GM23338 (cell line): ENCODE results near the gene CUEDC2. TPM values are rescaled to one million over a fixed set of nuclear protein-coding genes. Genes with fewer than 3 reads are reported as not detected.

Source experiments
- ATAC-seq: fragments of 200-7000 bp; cut with Tn5 transposase; 3 replicates; pipeline ENCODE4 v1.9.1; 2020
- DNase-seq: peaks from one replicate; pipeline ENCODE4 v3.0.0-alpha.2; 2015; ENCODE audit warnings: low spot score
- H2AFZ ChIP-seq: fragments of 200-600 bp; sonication (generic); 2 replicates; pipeline ENCODE4 v1.8.0; 2016; ENCODE audit warnings: antibody characterized with exemption, mild to moderate bottlenecking, moderate library complexity
- H3F3A ChIP-seq: fragments of 200-600 bp; sonication (generic); replicated peaks from 2 replicates; pipeline ENCODE4 v1.8.0; 2017; ENCODE audit warnings: antibody characterized with exemption, mixed run types, low read depth
- H3K27ac ChIP-seq: fragments of 200-600 bp; sonication (generic); 2 replicates; pipeline ENCODE4 v1.6.1; 2016; ENCODE audit warnings: low read depth
- H3K27me3 ChIP-seq: fragments of 200-600 bp; sonication (generic); 2 replicates; pipeline ENCODE4 v1.8.0; 2016; ENCODE audit warnings: mild to moderate bottlenecking, mixed run types, moderate library complexity; ENCODE audit not compliant: insufficient read depth
- H3K36me3 ChIP-seq: fragments of 200-600 bp; sonication (generic); 2 replicates; pipeline ENCODE4 v1.8.0; 2016; ENCODE audit warnings: mild to moderate bottlenecking; ENCODE audit not compliant: insufficient read depth
- H3K4me1 ChIP-seq: fragments of 200-600 bp; sonication (generic); 2 replicates; pipeline ENCODE4 v1.8.0; 2016; ENCODE audit warnings: mild to moderate bottlenecking, moderate library complexity; ENCODE audit not compliant: insufficient read depth
- H3K4me2 ChIP-seq: fragments of 200-600 bp; sonication (generic); 2 replicates; pipeline ENCODE4 v1.7.1; 2017; ENCODE audit warnings: mixed run types
- H3K4me3 ChIP-seq: fragments of 200-600 bp; sonication (generic); 2 replicates; pipeline ENCODE4 v1.6.1; 2016; ENCODE audit warnings: mixed run types
- H3K79me2 ChIP-seq: fragments of 200-600 bp; sonication (generic); replicated peaks from 2 replicates; pipeline ENCODE4 v1.8.0; 2017; ENCODE audit warnings: mild to moderate bottlenecking; ENCODE audit not compliant: insufficient read depth
- H3K9me2 ChIP-seq: fragments of 200-600 bp; sonication (generic); 2 replicates; pipeline ENCODE4 v1.8.0; 2017; ENCODE audit not compliant: insufficient read depth
- H4K20me1 ChIP-seq: fragments of 200-600 bp; sonication (generic); replicated peaks from 2 replicates; pipeline ENCODE4 v1.8.0; 2017; ENCODE audit warnings: mild to moderate bottlenecking; ENCODE audit not compliant: insufficient read depth
- H3K27ac Mint-ChIP-seq: 2 replicates; pipeline ENCODE4 v1.8.0; 2020; ENCODE audit warnings: inconsistent platforms, mild to moderate bottlenecking, moderate library complexity, mixed read lengths
- H3K27me3 Mint-ChIP-seq: 3 replicates; pipeline ENCODE4 v1.8.0; 2022; ENCODE audit warnings: low read depth, mild to moderate bottlenecking, moderate library complexity, mixed read lengths, inconsistent platforms; ENCODE audit not compliant: insufficient read depth, poor library complexity
- H3K36me3 Mint-ChIP-seq: 3 replicates; pipeline ENCODE4 v1.8.0; 2021; ENCODE audit warnings: low read depth, mild to moderate bottlenecking, inconsistent platforms, moderate library complexity, mixed read lengths
- H3K4me1 Mint-ChIP-seq: 3 replicates; pipeline ENCODE4 v1.8.0; 2020; ENCODE audit warnings: mild to moderate bottlenecking, inconsistent platforms, mixed read lengths
- H3K4me3 Mint-ChIP-seq: 3 replicates; pipeline ENCODE4 v1.8.0; 2021; ENCODE audit warnings: moderate library complexity, mild to moderate bottlenecking, inconsistent platforms, mixed read lengths
- H3K9me3 Mint-ChIP-seq: 3 replicates; pipeline ENCODE4 v1.8.0; 2020; ENCODE audit warnings: moderate library complexity, mild to moderate bottlenecking, inconsistent platforms, mixed read lengths
- CREB1 ChIP-seq: fragments of 250-450 bp; sonication (Bioruptor Pico); IDR thresholded peaks from 2 replicates; pipeline ENCODE4 v1.5.0; 2020; ENCODE audit warnings: low read depth, mild to moderate bottlenecking, moderate library complexity
- CTCF ChIP-seq, 2 experiments: fragments of 200-600 bp in 1 of 2; sonication (generic) in 1 of 2; conservative IDR thresholded peaks; 2 replicates each; pipeline versions ENCODE4 v1.5.1 to v1.6.1; 2016 to 2017; ENCODE audit warnings: antibody characterized with exemption in 2 of 2, low read depth in 2 of 2, mild to moderate bottlenecking in 2 of 2, moderate library complexity in 1 of 2
- POLR2AphosphoS5 ChIP-seq: IDR thresholded peaks from 2 replicates; pipeline ENCODE4 v1.6.1; 2016; ENCODE audit warnings: antibody characterized with exemption, low read depth
- ZNF331 ChIP-seq: fragments of 250-450 bp; sonication (Bioruptor Pico); IDR thresholded peaks from 2 replicates; pipeline ENCODE4 v1.5.0; 2020; ENCODE audit warnings: low read depth, mild to moderate bottlenecking, moderate library complexity
- ZNF462 ChIP-seq: fragments of 250-450 bp; sonication (Bioruptor Pico); IDR thresholded peaks from 2 replicates; pipeline ENCODE4 v1.5.0; 2020; ENCODE audit warnings: mild to moderate bottlenecking, moderate library complexity
- polyA plus RNA-seq: library from polyadenylated mRNA; unstranded; fragments of >200 nt; fragmentation: Nextera tagmentation; extraction: Ambion mirVana; gene quantifications from 2 replicates; pipeline ENCODE4 v1.2.1, GENCODE V29; 2016
- total RNA-seq: library from RNA; depleted of rRNA; stranded (reverse); fragments of >200 nt; shearing (Covaris generic); gene quantifications from 2 replicates; pipeline ENCODE4 v1.2.3, GENCODE V29; 2014

The CUEDC2 gene
- total and polyA plus RNA-seq, 2 experiments from 2014 or later = 39.2 to 47.3 TPM

- TF ChIP-seq ZNF462 (no peak), CREB1 (CRISPR knock-in tag) (peak; percentile 70; the same call in 1 of the 2 replicates)
Observed at GRCh38 chr10:102420714-102421506, 11.5 kb downstream of the CUEDC2 start, which contains the start of gene FBXL15 (continued).

GRCh38 chr10:102420181-102420713, 12.1 kb downstream of the CUEDC2 start:
- DNase-seq (no peak), ATAC-seq (no peak)
- Histone ChIP-seq H3K27ac (peak overlapping the region; percentile 95), H4K20me1 (no peaks in the 10 kb centered on the region; the same call in none of the 2 replicates), H2AFZ (peak overlapping the region; percentile 91), H3K4me2 (peak overlapping the region; percentile 100), H3K4me3 (peak overlapping the region; percentile 82), H3K36me3 (no peaks in the 10 kb centered on the region; the same call in 1 of the 2 replicates), H3F3A (peaks cover 27% of the 10 kb centered on the region), H3K4me1 (peaks cover 15% of the 10 kb centered on the region), H3K79me2 (no peaks in the 10 kb centered on the region), H3K27me3 (0 out of 2 replicates have a peak, but pooled peaks cover 6% of the 10 kb centered on the region), H3K9me2 (no peaks in the 10 kb centered on the region)
- peaks cover 16% of the 10 kb centered on the region for H3K36me3 Mint-ChIP-seq
- peak overlapping the region; percentile 97; the same call in 1 of the 2 replicates for H3K27ac Mint-ChIP-seq
- H3K4me3 Mint-ChIP-seq = peak overlapping the region; percentile 97
- TF ChIP-seq ZNF331 (CRISPR knock-in tag) = no peak
- no peak for TF ChIP-seq POLR2AphosphoS5
- no peak for TF ChIP-seq CTCF (conservative IDR thresholded peaks at IDR 0.05; ENCODE audit: low read depth in 2 of 2)
- peaks cover 40% of the 10 kb centered on the region for H3K27me3 Mint-ChIP-seq
- H3K9me3 Mint-ChIP-seq = no peaks in the 10 kb centered on the region; the same call in 2 of the 3 replicates
- peaks cover 19% of the 10 kb centered on the region for H3K4me1 Mint-ChIP-seq
